Tibial artery (tissue), 4 donors: ENCODE results near the gene LCMT2.

Source experiments
- DNase-seq, 2 donors: peaks; one replicate each; pipeline ENCODE4 v3.0.0-alpha.2; 2019
- H3K27ac ChIP-seq, 2 donors: fragments of 200-600 bp; sonication (generic) in 1 of 2; 1 replicate in 1 of 2; 2 replicates in 1 of 2; pipeline ENCODE4 v1.5.1; 2018 to 2019; ENCODE audit warnings: mild to moderate bottlenecking in 1 of 2
- H3K27me3 ChIP-seq, 2 donors: fragments of 200-600 bp; sonication (generic) in 1 of 2; one replicate each; pipeline versions ENCODE4 v1.5.1 to v1.6.0; 2016 to 2019
- H3K36me3 ChIP-seq, 3 donors: fragments of 200-600 bp; sonication (generic) in 2 of 3; one replicate each; pipeline ENCODE4 v1.5.1; 2016 to 2019; ENCODE audit warnings: mild to moderate bottlenecking in 2 of 3
- H3K4me1 ChIP-seq, 4 donors: fragments of 200-600 bp; sonication (generic) in 2 of 4; 1 replicate in 3 of 4; 2 replicates in 1 of 4; pipeline ENCODE4 v1.5.1; 2016 to 2019
- H3K4me3 ChIP-seq, 2 donors: fragments of 200-600 bp; sonication (generic) in 1 of 2; 1 replicate in 1 of 2; 2 replicates in 1 of 2; pipeline ENCODE4 v1.5.1; 2018 to 2019; ENCODE audit warnings: mild to moderate bottlenecking in 2 of 2
- H3K9me3 ChIP-seq, 3 donors: fragments of 200-600 bp; sonication (generic) in 1 of 3; one replicate each; pipeline ENCODE4 v1.5.1; 2016 to 2019
- intact Hi-C: fragments of 100-400 bp; cut with DNase I; formaldehyde crosslinking; loops from one replicate; pipeline ENCODE4 v1.15.0; 2023; ENCODE audit warnings: low total_unique reads
- TF ChIP-seq, protein P1 (sequence below), 2 experiments: fragments of 200-600 bp in 1 of 2; fragments of 450-650 bp in 1 of 2; IDR thresholded peaks; one replicate each; pipeline ENCODE4 v1.5.1; 2017 to 2019; ENCODE audit warnings: antibody characterized with exemption in 2 of 2, mild to moderate bottlenecking in 1 of 2, moderate library complexity in 1 of 2

The LCMT2 gene

GRCh38 chr15:43370310-43370974, 40.1 kb upstream of the LCMT2 start:
- TF ChIP-seq, protein P1, sequence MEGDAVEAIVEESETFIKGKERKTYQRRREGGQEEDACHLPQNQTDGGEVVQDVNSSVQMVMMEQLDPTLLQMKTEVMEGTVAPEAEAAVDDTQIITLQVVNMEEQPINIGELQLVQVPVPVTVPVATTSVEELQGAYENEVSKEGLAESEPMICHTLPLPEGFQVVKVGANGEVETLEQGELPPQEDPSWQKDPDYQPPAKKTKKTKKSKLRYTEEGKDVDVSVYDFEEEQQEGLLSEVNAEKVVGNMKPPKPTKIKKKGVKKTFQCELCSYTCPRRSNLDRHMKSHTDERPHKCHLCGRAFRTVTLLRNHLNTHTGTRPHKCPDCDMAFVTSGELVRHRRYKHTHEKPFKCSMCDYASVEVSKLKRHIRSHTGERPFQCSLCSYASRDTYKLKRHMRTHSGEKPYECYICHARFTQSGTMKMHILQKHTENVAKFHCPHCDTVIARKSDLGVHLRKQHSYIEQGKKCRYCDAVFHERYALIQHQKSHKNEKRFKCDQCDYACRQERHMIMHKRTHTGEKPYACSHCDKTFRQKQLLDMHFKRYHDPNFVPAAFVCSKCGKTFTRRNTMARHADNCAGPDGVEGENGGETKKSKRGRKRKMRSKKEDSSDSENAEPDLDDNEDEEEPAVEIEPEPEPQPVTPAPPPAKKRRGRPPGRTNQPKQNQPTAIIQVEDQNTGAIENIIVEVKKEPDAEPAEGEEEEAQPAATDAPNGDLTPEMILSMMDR (IDR thresholded peaks at IDR 0.05), result no peak
- Histone ChIP-seq H3K4me1 (peaks cover 0 to 38% (median 26%) of the 10 kb centered on the region in 4 donors), H3K27ac (peak overlapping the region; percentile 73 to 75), H3K27me3 (no peaks in the 10 kb centered on the region), H3K9me3 (no peaks in the 10 kb centered on the region), H3K36me3 (peaks cover 17 to 26% (median 22%) of the 10 kb centered on the region in 3 donors), H3K4me3 (peak overlapping the region; percentile 88 to 90)
- intact Hi-C loops, result no loop called here
- DNase-seq, result peak; percentile 22 to 65

DNA sequence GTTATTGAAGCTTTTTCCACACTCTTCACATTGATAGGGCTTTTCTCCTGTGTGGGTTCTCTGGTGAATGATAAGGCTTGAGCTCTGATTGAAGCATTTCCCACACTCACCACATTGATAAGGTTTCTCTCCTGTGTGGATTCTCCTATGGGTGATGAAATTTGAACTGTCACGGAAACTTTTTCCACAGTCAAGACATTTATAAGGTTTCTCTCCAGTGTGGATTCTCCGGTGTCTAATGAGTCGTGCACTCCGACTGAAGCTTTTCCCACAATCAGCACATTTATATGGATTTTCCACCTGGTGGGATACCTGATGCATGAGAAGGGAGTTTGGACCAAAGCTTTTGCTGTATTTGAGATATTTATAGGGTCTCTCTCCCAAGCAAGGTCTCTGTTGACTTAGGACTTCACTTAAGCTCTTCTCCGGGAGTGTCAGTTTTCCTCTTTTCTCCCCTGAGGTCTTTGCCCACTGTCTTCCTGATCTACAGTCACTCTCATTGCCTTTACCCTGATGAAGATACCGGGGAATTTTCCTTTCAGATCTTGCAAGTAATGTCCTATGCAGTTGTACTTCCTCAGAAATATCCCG, 31.0 kb upstream of the LCMT2 start:
- intact Hi-C loops, result no loop called here
- Histone ChIP-seq H3K4me3 (no peak overlapping the region), H3K27ac (no peak overlapping the region), H3K27me3 (no peaks in the 10 kb centered on the region), H3K36me3 (peaks cover 86 to 95% (median 87%) of the 10 kb centered on the region in 3 donors), H3K9me3 (peaks cover 0 to 67% (median 23%) of the 10 kb centered on the region in 3 donors), H3K4me1 (no peaks in the 10 kb centered on the region)
- TF ChIP-seq, protein P1 (IDR thresholded peaks at IDR 0.05), result no peak
- no peak for DNase-seq

DNA sequence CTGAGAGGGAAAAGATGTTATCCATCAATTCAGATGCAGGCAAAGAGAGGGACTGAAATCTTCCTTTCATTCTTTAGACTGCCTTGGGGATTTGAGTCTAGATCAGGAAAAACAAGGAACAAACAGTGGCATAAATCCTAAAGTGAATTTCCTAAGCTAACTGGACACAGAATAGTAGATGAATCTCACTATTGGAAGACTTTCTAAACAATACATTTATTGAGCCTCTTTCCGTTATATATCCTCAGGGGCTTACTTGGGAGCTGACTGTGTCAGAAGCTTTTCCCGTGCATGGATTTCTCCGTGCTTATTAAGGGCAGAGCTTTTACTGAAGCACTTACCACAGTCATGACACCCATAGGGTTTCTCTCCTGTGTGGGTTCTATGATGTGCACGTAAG, 30.4 kb upstream of the LCMT2 start:
- no peak for DNase-seq
- peaks cover 80 to 89% (median 81%) of the 10 kb centered on the region in 3 donors for H3K36me3 ChIP-seq
- H3K4me1 ChIP-seq, result no peaks in the 10 kb centered on the region
- no peaks in the 10 kb centered on the region for H3K27me3 ChIP-seq
- TF ChIP-seq, protein P1 (IDR thresholded peaks at IDR 0.05), result no peak
- no peak overlapping the region for H3K4me3 ChIP-seq
- no peak overlapping the region for H3K27ac ChIP-seq
- intact Hi-C loops, result no loop called here
- peaks cover 0 to 67% (median 23%) of the 10 kb centered on the region in 3 donors for H3K9me3 ChIP-seq

- Histone ChIP-seq H3K27me3 (no peaks in the 10 kb centered on the region), H3K4me1 (peaks cover 0 to 10% (median 0%) of the 10 kb centered on the region in 4 donors), H3K9me3 (peaks cover 0 to 5% (median 0%) of the 10 kb centered on the region in 3 donors), H3K36me3 (peaks cover 7 to 39% (median 29%) of the 10 kb centered on the region in 3 donors), H3K4me3 (no peak overlapping the region), H3K27ac (no peak overlapping the region)
- intact Hi-C loops, result no loop called here
- no peak for DNase-seq
- TF ChIP-seq, protein P1 (IDR thresholded peaks at IDR 0.05), result no peak
These were observed 22.5 kb upstream of the LCMT2 start for GRCh38 chr15:43352693-43353382.

- peaks cover 3 to 52% (median 19%) of the 10 kb centered on the region in 3 donors for H3K36me3 ChIP-seq
- intact Hi-C loops, result no loop called here
- no peak overlapping the region for H3K4me3 ChIP-seq
- TF ChIP-seq, protein P1 (IDR thresholded peaks at IDR 0.05), result no peak
- H3K4me1 ChIP-seq, result no peaks in the 10 kb centered on the region
- H3K27ac ChIP-seq, result no peak overlapping the region
- no peaks in the 10 kb centered on the region for H3K27me3 ChIP-seq
- no peaks in the 10 kb centered on the region for H3K9me3 ChIP-seq
- no peak for DNase-seq
These were observed 16.7 kb upstream of the LCMT2 start for GRCh38 chr15:43347114-43347513.
